Smooth muscle cell (in vitro differentiated cells): ENCODE data around the gene PTPN3. TPM values are rescaled to one million over a fixed set of nuclear protein-coding genes. Genes with fewer than 3 reads are reported as not detected.

Experiments
- DNase-seq: peaks from one replicate; lab custom pipeline; 2025; ENCODE audit not compliant: unreplicated experiment; lab: John Stamatoyannopoulos, UW
- H2AFZ ChIP-seq: fragments of 200-600 bp; sonication (generic); 2 replicates; pipeline ENCODE4 v1.6.0; 2016; ENCODE audit warnings: antibody characterized with exemption, low read depth, mild to moderate bottlenecking
- H3F3A ChIP-seq: fragments of 200-600 bp; sonication (generic); 2 replicates; pipeline ENCODE4 v1.6.0; 2017; ENCODE audit warnings: antibody characterized with exemption, low read depth
- H3K27ac ChIP-seq: fragments of 200-600 bp; sonication (generic); 2 replicates; pipeline ENCODE4 v1.5.1; 2016; ENCODE audit warnings: low read depth, mild to moderate bottlenecking
- H3K27me3 ChIP-seq: fragments of 200-600 bp; sonication (generic); 2 replicates; pipeline ENCODE4 v1.6.1; 2016; ENCODE audit warnings: low read depth, mild to moderate bottlenecking
- H3K36me3 ChIP-seq: fragments of 200-600 bp; sonication (generic); 2 replicates; pipeline ENCODE4 v1.5.1; 2016; ENCODE audit warnings: low read depth
- H3K4me1 ChIP-seq: fragments of 200-600 bp; sonication (generic); 2 replicates; pipeline ENCODE4 v1.5.1; 2016; ENCODE audit warnings: low read depth
- H3K4me2 ChIP-seq: fragments of 200-600 bp; sonication (generic); 2 replicates; pipeline ENCODE4 v1.6.0; 2016; ENCODE audit warnings: mild to moderate bottlenecking
- H3K4me3 ChIP-seq: fragments of 200-600 bp; sonication (generic); 2 replicates; pipeline ENCODE4 v1.5.1; 2016; ENCODE audit warnings: mild to moderate bottlenecking
- H3K79me2 ChIP-seq: fragments of 200-600 bp; sonication (generic); 2 replicates; pipeline ENCODE4 v1.6.0; 2016; ENCODE audit warnings: low read depth, mild to moderate bottlenecking
- H3K9ac ChIP-seq: fragments of 200-600 bp; sonication (generic); 2 replicates; pipeline ENCODE4 v1.6.0; 2016; ENCODE audit warnings: low read depth
- H3K9me3 ChIP-seq: fragments of 200-600 bp; sonication (generic); replicated peaks from 2 replicates; pipeline ENCODE4 v1.5.1; 2016; ENCODE audit warnings: low read depth
- H4K20me1 ChIP-seq: fragments of 200-600 bp; sonication (generic); 2 replicates; pipeline ENCODE4 v1.6.0; 2016; ENCODE audit warnings: low read depth
- CTCF ChIP-seq: fragments of 200-600 bp; sonication (generic); IDR thresholded peaks from 2 replicates; pipeline ENCODE4 v1.5.1; 2017; ENCODE audit warnings: borderline replicate concordance, mild to moderate bottlenecking, antibody characterized with exemption; ENCODE audit not compliant: insufficient read depth, poor library complexity, severe bottlenecking
- WGBS: methylation state at CpG from one replicate; pipeline ENCODE4 v1.1.7; 2016; ENCODE audit warnings: low lambda C conversion rate; 5-methylcytosine and 5-hydroxymethylcytosine counted together
- polyA plus RNA-seq: library from polyadenylated mRNA; unstranded; fragments of >200 nt; fragmentation: Nextera tagmentation; extraction: Ambion mirVana; gene quantifications from 2 replicates; pipeline ENCODE4 v1.2.1, GENCODE V29; 2016
- total RNA-seq: library from RNA; depleted of rRNA; stranded (reverse); fragments of >200 nt; gene quantifications from 2 replicates; pipeline ENCODE4 v1.2.3, GENCODE V29; 2014

Gene PTPN3
- total and polyA plus RNA-seq, 2 experiments from 2014 or later = 2.2 to 5.5 TPM

GRCh38 chr9:109416135-109416706, 81.9 kb downstream of the PTPN3 start:
- no peaks in the 10 kb centered on the region for H3K27me3 ChIP-seq
- no peaks in the 10 kb centered on the region for H3K79me2 ChIP-seq
- no peaks in the 10 kb centered on the region for H4K20me1 ChIP-seq
- H3K9ac ChIP-seq = no peak overlapping the region
- no peak for DNase-seq
- no peak for TF ChIP-seq CTCF
- H3K36me3 ChIP-seq = no peaks in the 10 kb centered on the region
- H3K4me3 ChIP-seq = no peak overlapping the region
- H3F3A ChIP-seq = no peaks in the 10 kb centered on the region
- WGBS = 95% methylated on average over 10 of the region's 10 CpGs
- no peaks in the 10 kb centered on the region for H3K9me3 ChIP-seq
- no peak overlapping the region for H3K4me2 ChIP-seq
- H3K27ac ChIP-seq = no peak overlapping the region
- H2AFZ ChIP-seq = no peak overlapping the region
- H3K4me1 ChIP-seq = peaks cover 20% of the 10 kb centered on the region

GRCh38 chr9:109414125-109414785, 83.9 kb downstream of the PTPN3 start:
- Histone ChIP-seq H4K20me1 (no peaks in the 10 kb centered on the region), H3K4me1 (peaks cover 9% of the 10 kb centered on the region), H3K27ac (no peak overlapping the region), H3K79me2 (no peaks in the 10 kb centered on the region), H3K4me3 (no peak overlapping the region), H3K9me3 (no peaks in the 10 kb centered on the region), H2AFZ (no peak overlapping the region), H3K36me3 (no peaks in the 10 kb centered on the region), H3K9ac (no peak overlapping the region), H3K27me3 (no peaks in the 10 kb centered on the region), H3K4me2 (no peak overlapping the region), H3F3A (no peaks in the 10 kb centered on the region)
- 65% methylated on average over 7 of the region's 7 CpGs for WGBS
- no peak for TF ChIP-seq CTCF
- no peak for DNase-seq

GRCh38 chr9:109411798-109412352, 86.2 kb downstream of the PTPN3 start:
- no peaks in the 10 kb centered on the region for H3F3A ChIP-seq
- no peak overlapping the region for H3K4me3 ChIP-seq
- peak; percentile 62 for TF ChIP-seq CTCF
- H3K4me2 ChIP-seq = no peak overlapping the region
- no peaks in the 10 kb centered on the region for H3K36me3 ChIP-seq
- DNase-seq = no peak
- no peaks in the 10 kb centered on the region for H4K20me1 ChIP-seq
- H3K9me3 ChIP-seq = no peaks in the 10 kb centered on the region
- no peaks in the 10 kb centered on the region for H3K4me1 ChIP-seq
- 66% methylated on average over 5 of the region's 5 CpGs for WGBS
- no peaks in the 10 kb centered on the region for H3K79me2 ChIP-seq
- no peak overlapping the region for H2AFZ ChIP-seq
- H3K27ac ChIP-seq = no peak overlapping the region
- H3K9ac ChIP-seq = no peak overlapping the region
- no peaks in the 10 kb centered on the region for H3K27me3 ChIP-seq
